CD14-positive monocyte (primary cell): ENCODE results near the gene BACE2. TPM values are rescaled to one million over a fixed set of nuclear protein-coding genes. Genes with fewer than 3 reads are reported as not detected.
A peak's percentile ranks its signal among the peaks of the same experiment; 100 is the strongest.

Experiments used
- DNase-seq, 3 donors: peaks; one replicate each; pipeline ENCODE4 v3.0.0-alpha.2; 2011 to 2022
- H2AFZ ChIP-seq: 2 replicates; pipeline ENCODE4 v1.6.0; 2012; ENCODE audit warnings: mild to moderate bottlenecking, low read depth, low read length, inconsistent platforms; ENCODE audit not compliant: insufficient read depth, poor library complexity, severe bottlenecking
- H3K27ac ChIP-seq, 2 donors: 1 replicate in 1 of 2; 2 replicates in 1 of 2; pipeline ENCODE4 v1.5.1; 2012 to 2013; ENCODE audit warnings: low read length in 2 of 2, control low read depth in 1 of 2, inconsistent platforms in 1 of 2, low read depth in 1 of 2, mild to moderate bottlenecking in 1 of 2
- H3K27me3 ChIP-seq, 2 donors: one replicate each; pipeline versions ENCODE4 v1.6.0 to v1.6.1; 2011 to 2013; ENCODE audit warnings: low read length in 2 of 2; ENCODE audit not compliant: control insufficient read depth in 2 of 2, insufficient read depth in 2 of 2
- H3K36me3 ChIP-seq, 2 donors: replicated peaks in 1 of 2; 1 replicate in 1 of 2; 2 replicates in 1 of 2; pipeline versions ENCODE4 v1.5.1 to v1.6.1; 2012 to 2013; ENCODE audit warnings: low read length in 2 of 2, control low read depth in 1 of 2, inconsistent platforms in 1 of 2, mild to moderate bottlenecking in 1 of 2; ENCODE audit not compliant: insufficient read depth in 2 of 2, control insufficient read depth in 1 of 2
- H3K4me1 ChIP-seq, 2 donors: 1 replicate in 1 of 2; 2 replicates in 1 of 2; pipeline versions ENCODE4 v1.5.1 to v1.6.1; 2012 to 2013; ENCODE audit warnings: low read length in 2 of 2, control low read depth in 1 of 2, inconsistent platforms in 1 of 2, mild to moderate bottlenecking in 1 of 2, moderate library complexity in 1 of 2; ENCODE audit not compliant: insufficient read depth in 2 of 2, control insufficient read depth in 1 of 2
- H3K4me2 ChIP-seq: replicated peaks from 2 replicates; pipeline ENCODE3; 2012; ENCODE audit warnings: low read length, moderate library complexity, mild to moderate bottlenecking; ENCODE audit not compliant: poor library complexity, severe bottlenecking; ENCODE audit errors: extremely low read depth
- H3K4me3 ChIP-seq, 3 experiments: fragments of 200-600 bp in 1 of 3; sonication (generic) in 1 of 3; replicated peaks in 1 of 3; 1 replicate in 2 of 3; 2 replicates in 1 of 3; pipeline ENCODE4 v1.5.1; 2011 to 2013; ENCODE audit warnings: low read length in 3 of 3, mild to moderate bottlenecking in 3 of 3, control low read depth in 2 of 3, low read depth in 2 of 3, inconsistent platforms in 1 of 3, moderate library complexity in 1 of 3
- H3K79me2 ChIP-seq: 2 replicates; pipeline ENCODE4 v1.6.0; 2012; ENCODE audit warnings: mild to moderate bottlenecking, control low read depth, inconsistent platforms, low read length, moderate library complexity; ENCODE audit not compliant: insufficient read depth
- H3K9ac ChIP-seq: 2 replicates; pipeline ENCODE4 v1.6.0; 2017; ENCODE audit warnings: low read length, mild to moderate bottlenecking; ENCODE audit not compliant: insufficient read depth, poor library complexity, severe bottlenecking
- H3K9me3 ChIP-seq, 2 donors: replicated peaks in 1 of 2; 1 replicate in 1 of 2; 2 replicates in 1 of 2; pipeline versions ENCODE4 v1.5.1 to v1.6.1; 2012 to 2013; ENCODE audit warnings: low read length in 2 of 2, control low read depth in 1 of 2; ENCODE audit not compliant: control insufficient read depth in 1 of 2, insufficient read depth in 1 of 2
- H4K20me1 ChIP-seq: 2 replicates; pipeline ENCODE4 v1.6.0; 2012; ENCODE audit warnings: mild to moderate bottlenecking, low read length, control low read depth, moderate library complexity; ENCODE audit not compliant: insufficient read depth
- H3K27ac Mint-ChIP-seq, 7 donors: one replicate each; pipeline ENCODE4 v1.8.0; 2020; ENCODE audit warnings: mild to moderate bottlenecking in 7 of 7, mixed read lengths in 7 of 7, moderate library complexity in 6 of 7, inconsistent platforms in 2 of 7
- H3K27me3 Mint-ChIP-seq, 3 donors: one replicate each; pipeline ENCODE4 v1.8.0; 2021 to 2022; ENCODE audit warnings: low read depth in 3 of 3, mild to moderate bottlenecking in 3 of 3, mixed read lengths in 3 of 3, moderate library complexity in 3 of 3, inconsistent platforms in 1 of 3
- H3K36me3 Mint-ChIP-seq, 2 donors: one replicate each; pipeline ENCODE4 v1.8.0; 2020; ENCODE audit warnings: mixed read lengths in 2 of 2, inconsistent platforms in 1 of 2, mild to moderate bottlenecking in 1 of 2
- H3K4me1 Mint-ChIP-seq: one replicate; pipeline ENCODE4 v1.8.0; 2020; ENCODE audit warnings: mild to moderate bottlenecking, mixed read lengths
- H3K4me3 Mint-ChIP-seq, 2 donors: one replicate each; pipeline ENCODE4 v1.8.0; 2020; ENCODE audit warnings: mild to moderate bottlenecking in 2 of 2, mixed read lengths in 2 of 2, moderate library complexity in 1 of 2
- H3K9me3 Mint-ChIP-seq, 7 donors: one replicate each; pipeline ENCODE4 v1.8.0; 2020 to 2022; ENCODE audit warnings: mixed read lengths in 7 of 7, mild to moderate bottlenecking in 6 of 7, moderate library complexity in 6 of 7, inconsistent platforms in 2 of 7
- WGBS: methylation state at CpG from one replicate; pipeline ENCODE4 v1.1.5; 2013; ENCODE audit warnings: missing lambda C conversion rate; ENCODE audit not compliant: insufficient coverage; 5-methylcytosine and 5-hydroxymethylcytosine counted together
- intact Hi-C, 2 donors: fragments of 100-400 bp; cut with micrococcal nuclease; formaldehyde crosslinking; loops; one replicate each; pipeline versions ENCODE4 v1.15.0 to v1.15.1; 2023
- polyA plus RNA-seq, 3 donors: library from polyadenylated mRNA; depleted of rRNA in 1 of 3; unstranded in 2 of 3; stranded (reverse) in 1 of 3; fragments of 300-500 nt in 2 of 3; fragments of >200 nt in 1 of 3; fragmentation: Illumina TruSeq in 2 of 3; gene quantifications; 1 replicate in 2 of 3; 2 replicates in 1 of 3; pipeline ENCODE4 v1.2.3, GENCODE V29; 2012 to 2021
- TF ChIP-seq, protein P1 (sequence below): fragments of 200-600 bp; IDR thresholded peaks from one replicate; pipeline ENCODE4 v1.8.0; 2022; ENCODE audit warnings: antibody characterized with exemption, mild to moderate bottlenecking

BACE2 gene
- polyA plus RNA-seq, 3 donors, result 0.05 to 0.26 TPM; not detected in 1

DNA sequence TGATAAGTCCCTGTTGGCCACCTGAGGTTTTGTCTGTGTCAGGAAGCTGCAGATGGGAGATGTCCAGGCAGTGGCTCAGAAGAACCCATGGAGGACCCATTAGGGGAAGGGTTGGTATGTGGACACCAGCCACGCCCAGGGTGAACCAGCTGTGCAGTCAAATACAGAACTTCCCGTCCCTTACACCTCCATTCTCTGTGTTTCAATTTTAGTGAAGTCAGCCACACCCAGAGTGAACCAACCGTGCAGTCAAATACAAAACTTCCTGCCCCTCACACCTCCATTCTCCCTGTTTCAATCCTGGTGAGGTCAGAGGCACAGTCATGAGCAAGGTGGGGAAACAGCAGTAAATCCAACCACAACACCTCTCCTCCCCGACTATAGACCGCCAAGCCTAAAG lies 27.4 kb downstream of the BACE2 start:
- 83% methylated on average over 2 of the region's 5 CpGs for WGBS
- Histone ChIP-seq H3K27ac (no peak overlapping the region), H3K27me3 (no peaks in the 10 kb centered on the region), H3K4me3 (no peak overlapping the region), H3K9ac (no peak overlapping the region), H3K4me2 (no peak overlapping the region), H4K20me1 (no peaks in the 10 kb centered on the region), H3K36me3 (no peaks in the 10 kb centered on the region), H3K79me2 (no peaks in the 10 kb centered on the region), H3K4me1 (no peaks in the 10 kb centered on the region), H2AFZ (no peak overlapping the region), H3K9me3 (no peaks in the 10 kb centered on the region)
- intact Hi-C loops, result no loop called here
- Mint-ChIP-seq H3K4me3 (no peak overlapping the region), H3K27me3 (peaks cover 0 to 2% (median 0%) of the 10 kb centered on the region in 3 donors), H3K36me3 (no peaks in the 10 kb centered on the region), H3K27ac (peak overlapping the region in 1 of 7 donors; percentile 13), H3K4me1 (no peaks in the 10 kb centered on the region), H3K9me3 (peaks cover 0 to 11% (median 6%) of the 10 kb centered on the region in 7 donors)
- DNase-seq, result no peak
- TF ChIP-seq, protein P1, sequence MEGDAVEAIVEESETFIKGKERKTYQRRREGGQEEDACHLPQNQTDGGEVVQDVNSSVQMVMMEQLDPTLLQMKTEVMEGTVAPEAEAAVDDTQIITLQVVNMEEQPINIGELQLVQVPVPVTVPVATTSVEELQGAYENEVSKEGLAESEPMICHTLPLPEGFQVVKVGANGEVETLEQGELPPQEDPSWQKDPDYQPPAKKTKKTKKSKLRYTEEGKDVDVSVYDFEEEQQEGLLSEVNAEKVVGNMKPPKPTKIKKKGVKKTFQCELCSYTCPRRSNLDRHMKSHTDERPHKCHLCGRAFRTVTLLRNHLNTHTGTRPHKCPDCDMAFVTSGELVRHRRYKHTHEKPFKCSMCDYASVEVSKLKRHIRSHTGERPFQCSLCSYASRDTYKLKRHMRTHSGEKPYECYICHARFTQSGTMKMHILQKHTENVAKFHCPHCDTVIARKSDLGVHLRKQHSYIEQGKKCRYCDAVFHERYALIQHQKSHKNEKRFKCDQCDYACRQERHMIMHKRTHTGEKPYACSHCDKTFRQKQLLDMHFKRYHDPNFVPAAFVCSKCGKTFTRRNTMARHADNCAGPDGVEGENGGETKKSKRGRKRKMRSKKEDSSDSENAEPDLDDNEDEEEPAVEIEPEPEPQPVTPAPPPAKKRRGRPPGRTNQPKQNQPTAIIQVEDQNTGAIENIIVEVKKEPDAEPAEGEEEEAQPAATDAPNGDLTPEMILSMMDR, result no peak

DNA sequence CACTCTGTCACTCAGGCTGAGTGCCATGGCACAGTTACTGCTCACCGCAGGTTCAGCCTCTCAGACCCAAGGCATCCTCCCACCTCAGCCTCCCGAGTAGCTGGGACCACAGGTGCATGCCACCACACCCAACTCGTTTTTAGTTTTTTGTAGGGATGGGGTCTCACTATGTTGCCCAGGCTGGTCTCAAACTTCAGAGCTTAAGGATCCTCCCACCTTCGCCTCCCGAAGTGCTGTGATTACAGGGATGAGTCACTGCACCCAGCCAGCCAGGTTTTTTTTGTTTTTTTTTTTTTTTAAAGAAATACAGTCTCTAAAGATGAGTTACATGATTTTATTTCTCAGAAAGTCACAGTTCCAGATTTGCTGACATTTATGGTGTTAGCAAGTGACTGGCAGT lies 29.0 kb downstream of the BACE2 start:
- Mint-ChIP-seq H3K36me3 (no peaks in the 10 kb centered on the region), H3K4me1 (no peaks in the 10 kb centered on the region), H3K27ac (no peak overlapping the region), H3K4me3 (no peak overlapping the region), H3K9me3 (peaks cover 0 to 6% (median 3%) of the 10 kb centered on the region in 7 donors), H3K27me3 (no peaks in the 10 kb centered on the region)
- WGBS, result no CpG with 5 or more reads among the region's 5 CpGs
- H3K4me3 ChIP-seq, result no peak overlapping the region
- H3K27me3 ChIP-seq, result no peaks in the 10 kb centered on the region
- H3K27ac ChIP-seq, result no peak overlapping the region
- no peak for DNase-seq
- H3K36me3 ChIP-seq, result no peaks in the 10 kb centered on the region
- TF ChIP-seq, protein P1, result no peak
- H3K79me2 ChIP-seq, result no peaks in the 10 kb centered on the region
- no peaks in the 10 kb centered on the region for H3K9me3 ChIP-seq
- H4K20me1 ChIP-seq, result no peaks in the 10 kb centered on the region
- no peak overlapping the region for H3K9ac ChIP-seq
- no peaks in the 10 kb centered on the region for H3K4me1 ChIP-seq
- H2AFZ ChIP-seq, result no peak overlapping the region
- intact Hi-C loops, result no loop called here
- H3K4me2 ChIP-seq, result no peak overlapping the region
